GM13977 (cell line): ENCODE results near the gene TRAPPC10.
A peak's percentile ranks its signal among the peaks of the same experiment; 100 is the strongest.

ENCODE experiments used
- DNase-seq: peaks from one replicate; pipeline ENCODE4 v3.0.0; 2012; ENCODE audit warnings: low spot score
- CTCF ChIP-seq: IDR thresholded peaks from 2 replicates; pipeline ENCODE4 v1.5.1; 2012; ENCODE audit warnings: mild to moderate bottlenecking, control low read depth; ENCODE audit not compliant: insufficient read depth; ENCODE audit errors: extremely low read depth, missing control alignments
- in situ Hi-C: fragments of 300-500 bp; cut with MboI; formaldehyde crosslinking; loops from one replicate; pipeline ENCODE4 v1.12.0; 2022; ENCODE audit warnings: low sequenced_read_pairs, low pct_unique_long_range_greater_than_20kb, mixed read lengths, inconsistent platforms; ENCODE audit not compliant: unreplicated experiment

The TRAPPC10 gene

GRCh38 chr21:44011579-44012473, at the start of gene TRAPPC10:
TSS of gene TRAPPC10 (plus strand) at chr21:44012309. CDS start at chr21:44012494, 185 bp downstream.
- no peak for TF ChIP-seq CTCF
- in situ Hi-C loops = no loop called here
- DNase-seq = peak; percentile 95

- in situ Hi-C loops = no loop called here
- DNase-seq = no peak
- TF ChIP-seq CTCF = no peak
Measured at GRCh38 chr21:43965911-43966585, 46.1 kb upstream of the TRAPPC10 start.

- no peak for DNase-seq
- in situ Hi-C loops = no loop called here
- TF ChIP-seq CTCF = no peak
Measured at GRCh38 chr21:43966946-43967512, 45.1 kb upstream of the TRAPPC10 start.

GRCh38 chr21:43967981-43968380, 44.1 kb upstream of the TRAPPC10 start:
- no peak for TF ChIP-seq CTCF
- in situ Hi-C loops = no loop called here
- no peak for DNase-seq

- DNase-seq = no peak
- in situ Hi-C loops = no loop called here
- no peak for TF ChIP-seq CTCF
Measured at GRCh38 chr21:43968410-43969114, 43.5 kb upstream of the TRAPPC10 start.

GRCh38 chr21:43969115-43969444, 43.0 kb upstream of the TRAPPC10 start:
- no peak for DNase-seq
- TF ChIP-seq CTCF = no peak
- in situ Hi-C loops = no loop called here
